Neural cell (in vitro differentiated cells): ENCODE measurements around the gene FAM163B. TPM values are rescaled to one million over a fixed set of nuclear protein-coding genes. Genes with fewer than 3 reads are reported as not detected.

Experiments
- H2AFZ ChIP-seq: fragments of 200-600, 300-800 bp; sonication (generic), shearing (Covaris generic); 2 replicates; pipeline ENCODE4 v1.6.0; 2014; ENCODE audit warnings: low read depth, mild to moderate bottlenecking, antibody characterized with exemption, low read length, moderate library complexity
- H3F3A ChIP-seq: fragments of 200-600 bp; shearing (Covaris generic); 2 replicates; pipeline ENCODE4 v1.6.1; 2016; ENCODE audit warnings: mild to moderate bottlenecking, moderate library complexity, mixed read lengths, antibody characterized with exemption, low read length; ENCODE audit not compliant: insufficient read depth, poor library complexity, severe bottlenecking
- H3K27ac ChIP-seq: fragments of 200-600, 300-800 bp; sonication (generic), shearing (Covaris generic); 2 replicates; pipeline ENCODE4 v1.5.1; 2014; ENCODE audit warnings: mild to moderate bottlenecking, low read length, moderate library complexity
- H3K27me3 ChIP-seq: fragments of 300-800, 200-600 bp; sonication (generic), shearing (Covaris generic); 2 replicates; pipeline ENCODE4 v1.6.0; 2014; ENCODE audit warnings: mild to moderate bottlenecking, low read depth, low read length, moderate library complexity; ENCODE audit not compliant: insufficient read depth
- H3K36me3 ChIP-seq: fragments of 300-800, 200-600 bp; sonication (generic), shearing (Covaris generic); 2 replicates; pipeline ENCODE4 v1.5.1; 2014; ENCODE audit warnings: mild to moderate bottlenecking, antibody characterized with exemption, low read length, moderate library complexity; ENCODE audit not compliant: insufficient read depth
- H3K4me2 ChIP-seq: fragments of 300-800, 200-600 bp; sonication (generic), shearing (Covaris generic); 2 replicates; pipeline ENCODE4 v1.6.0; 2014; ENCODE audit warnings: mild to moderate bottlenecking, low read length
- H3K4me3 ChIP-seq: fragments of 300-800, 200-600 bp; sonication (generic), shearing (Covaris generic); 2 replicates; pipeline ENCODE4 v1.5.1; 2014; ENCODE audit warnings: mild to moderate bottlenecking, low read length, moderate library complexity
- H3K79me2 ChIP-seq: fragments of 200-600 bp; shearing (Covaris generic); replicated peaks from 2 replicates; pipeline ENCODE4 v1.6.0; 2014; ENCODE audit warnings: mild to moderate bottlenecking, low read length, moderate library complexity; ENCODE audit not compliant: insufficient read depth
- H3K9ac ChIP-seq: fragments of 300-800, 200-600 bp; sonication (generic), shearing (Covaris generic); 2 replicates; pipeline ENCODE4 v1.6.1; 2016; ENCODE audit warnings: mild to moderate bottlenecking, low read length, mixed read lengths
- H3K9me2 ChIP-seq: fragments of 200-600 bp; shearing (Covaris generic); 2 replicates; pipeline ENCODE4 v1.6.1; 2016; ENCODE audit warnings: mild to moderate bottlenecking, low read length, mixed read lengths; ENCODE audit not compliant: insufficient read depth
- H3K9me3 ChIP-seq: fragments of 200-600, 300-800 bp; sonication (generic), shearing (Covaris generic); 2 replicates; pipeline ENCODE4 v1.6.1; 2016; ENCODE audit warnings: mild to moderate bottlenecking, mixed run types, low read length, moderate library complexity, mixed read lengths
- H4K20me1 ChIP-seq: fragments of 200-600 bp; shearing (Covaris generic); 2 replicates; pipeline ENCODE4 v1.6.1; 2016; ENCODE audit warnings: mild to moderate bottlenecking, mixed run types; ENCODE audit not compliant: insufficient read depth
- CTCF ChIP-seq: fragments of 450-650 bp; IDR thresholded peaks from 2 replicates; pipeline ENCODE4 v1.5.1; 2014; ENCODE audit warnings: antibody characterized with exemption, mild to moderate bottlenecking, moderate library complexity; ENCODE audit not compliant: poor library complexity, severe bottlenecking
- EP300 ChIP-seq: fragments of 450-650 bp; conservative IDR thresholded peaks from 2 replicates; pipeline ENCODE4 v1.6.1; 2014; ENCODE audit warnings: antibody characterized with exemption, mild to moderate bottlenecking, moderate library complexity; ENCODE audit not compliant: poor library complexity, severe bottlenecking
- EZH2 ChIP-seq: fragments of 200-600, 300-800 bp; shearing (Covaris generic), sonication (generic); IDR thresholded peaks from 2 replicates; pipeline ENCODE4 v1.6.1; 2014; ENCODE audit warnings: antibody characterized with exemption, low read length, borderline replicate concordance, mild to moderate bottlenecking; ENCODE audit not compliant: insufficient read depth, poor library complexity, severe bottlenecking
- MXI1 ChIP-seq: fragments of 450-650 bp; conservative IDR thresholded peaks from 2 replicates; pipeline ENCODE4 v1.6.1; 2014; ENCODE audit warnings: antibody characterized with exemption, mild to moderate bottlenecking; ENCODE audit not compliant: poor library complexity, severe bottlenecking
- POLR2AphosphoS5 ChIP-seq: IDR thresholded peaks from 2 replicates; pipeline ENCODE4 v1.6.1; 2012
- RAD21 ChIP-seq: fragments of 450-650 bp; conservative IDR thresholded peaks from 2 replicates; pipeline ENCODE4 v1.6.1; 2014; ENCODE audit warnings: antibody characterized with exemption, mild to moderate bottlenecking, moderate library complexity
- REST ChIP-seq: IDR thresholded peaks from 2 replicates; pipeline ENCODE4 v1.6.1; 2012; ENCODE audit warnings: borderline replicate concordance
- SMC3 ChIP-seq: fragments of 450-650 bp; conservative IDR thresholded peaks from 2 replicates; pipeline ENCODE4 v1.6.1; 2014; ENCODE audit warnings: antibody characterized with exemption, mild to moderate bottlenecking, moderate library complexity; ENCODE audit not compliant: poor library complexity
- TAF1 ChIP-seq: IDR thresholded peaks from 2 replicates; pipeline ENCODE4 v1.6.1; 2012; ENCODE audit warnings: low read depth
- polyA plus RNA-seq: library from polyadenylated mRNA; depleted of rRNA; stranded (reverse); fragments of >200 nt; gene quantifications from 2 replicates; pipeline ENCODE4 v1.2.3, GENCODE V29; 2014

Gene FAM163B
- polyA plus RNA-seq, 1 donor from 2014 or later = 1.5 TPM

GRCh38 chr9:133547116-133547515 lies 62.1 kb downstream of the FAM163B start:
- no peak overlapping the region for H3K4me3 ChIP-seq
- H3K27me3 ChIP-seq = no peaks in the 10 kb centered on the region
- no peaks in the 10 kb centered on the region for H4K20me1 ChIP-seq
- H3K36me3 ChIP-seq = no peaks in the 10 kb centered on the region
- no peak overlapping the region for H2AFZ ChIP-seq
- no peak overlapping the region for H3K27ac ChIP-seq
- H3K4me2 ChIP-seq = no peak overlapping the region
- H3K9me3 ChIP-seq = no peaks in the 10 kb centered on the region
- H3K9me2 ChIP-seq = no peaks in the 10 kb centered on the region
- TF ChIP-seq EP300 = no peak
- TF ChIP-seq CTCF = no peak
- no peak for TF ChIP-seq POLR2AphosphoS5
- no peak for TF ChIP-seq REST
- no peak for TF ChIP-seq TAF1
- H3F3A ChIP-seq = no peaks in the 10 kb centered on the region
- H3K79me2 ChIP-seq = no peaks in the 10 kb centered on the region
- H3K9ac ChIP-seq = no peak overlapping the region

- H3F3A ChIP-seq = no peaks in the 10 kb centered on the region
- H3K9ac ChIP-seq = no peak overlapping the region
- TF ChIP-seq CTCF (no peak), RAD21 (no peak), POLR2AphosphoS5 (no peak), SMC3 (no peak), TAF1 (no peak), EZH2 (no peak), MXI1 (no peak), EP300 (no peak), REST (no peak)
- no peak overlapping the region for H3K4me2 ChIP-seq
- no peaks in the 10 kb centered on the region for H3K9me3 ChIP-seq
- no peak overlapping the region for H3K4me3 ChIP-seq
- H3K27ac ChIP-seq = no peak overlapping the region
- H3K9me2 ChIP-seq = no peaks in the 10 kb centered on the region
- H2AFZ ChIP-seq = no peak overlapping the region
- no peaks in the 10 kb centered on the region for H3K79me2 ChIP-seq
- H3K36me3 ChIP-seq = no peaks in the 10 kb centered on the region
- H3K27me3 ChIP-seq = no peaks in the 10 kb centered on the region
- H4K20me1 ChIP-seq = no peaks in the 10 kb centered on the region
Observed at GRCh38 chr9:133546287-133546680, 62.9 kb downstream of the FAM163B start.
